Mesendoderm (in vitro differentiated cells): ENCODE results near the gene TECTB.

Experiments used
- DNase-seq: peaks from one replicate; pipeline ENCODE4 v3.0.0; 2013
- H2AK5ac ChIP-seq: 2 replicates; pipeline ENCODE4 v1.6.1; 2013; ENCODE audit warnings: low read length, inconsistent platforms
- H2BK120ac ChIP-seq: 2 replicates; pipeline ENCODE4 v1.6.1; 2013; ENCODE audit warnings: low read depth, mild to moderate bottlenecking, low read length, moderate library complexity, mixed read lengths
- H2BK15ac ChIP-seq: replicated peaks from 2 replicates; pipeline ENCODE4 v1.6.1; 2013; ENCODE audit warnings: low read depth, mild to moderate bottlenecking, moderate library complexity
- H2BK5ac ChIP-seq: 2 replicates; pipeline ENCODE4 v1.6.1; 2013; ENCODE audit warnings: low read length, inconsistent platforms
- H3K18ac ChIP-seq: 2 replicates; pipeline ENCODE4 v1.6.1; 2013; ENCODE audit warnings: mild to moderate bottlenecking, low read length, mixed read lengths
- H3K23ac ChIP-seq: one replicate; pipeline ENCODE4 v1.6.1; 2013; ENCODE audit warnings: low read length
- H3K27ac ChIP-seq: 2 replicates; pipeline ENCODE4 v1.5.1; 2013; ENCODE audit warnings: low read depth, mild to moderate bottlenecking, inconsistent platforms, low read length, moderate library complexity
- H3K27me3 ChIP-seq: 2 replicates; pipeline ENCODE4 v1.6.1; 2013; ENCODE audit warnings: low read length, control low read depth, mild to moderate bottlenecking, inconsistent platforms; ENCODE audit not compliant: insufficient read depth, poor library complexity
- H3K36me3 ChIP-seq: 2 replicates; pipeline ENCODE4 v1.6.1; 2013; ENCODE audit warnings: low read length, inconsistent platforms; ENCODE audit not compliant: control insufficient read depth, insufficient read depth
- H3K4ac ChIP-seq: one replicate; pipeline ENCODE4 v1.6.1; 2013; ENCODE audit warnings: low read depth, mild to moderate bottlenecking, low read length, moderate library complexity
- H3K4me1 ChIP-seq: 2 replicates; pipeline ENCODE4 v1.6.1; 2013; ENCODE audit warnings: low read depth, low read length, inconsistent platforms; ENCODE audit not compliant: control insufficient read depth
- H3K4me2 ChIP-seq: 2 replicates; pipeline ENCODE4 v1.6.1; 2013; ENCODE audit warnings: low read length
- H3K4me3 ChIP-seq: 2 replicates; pipeline ENCODE4 v1.5.1; 2013; ENCODE audit warnings: mild to moderate bottlenecking, low read length
- H3K56ac ChIP-seq: one replicate; pipeline ENCODE4 v1.6.1; 2013; ENCODE audit warnings: low read length
- H3K79me1 ChIP-seq: 2 replicates; pipeline ENCODE4 v1.6.1; 2013; ENCODE audit warnings: low read length, inconsistent platforms
- H3K79me2 ChIP-seq: 2 replicates; pipeline ENCODE4 v1.6.1; 2013; ENCODE audit warnings: mild to moderate bottlenecking, low read length; ENCODE audit not compliant: control insufficient read depth, insufficient read depth
- H3K9ac ChIP-seq: 2 replicates; pipeline ENCODE4 v1.6.1; 2013; ENCODE audit warnings: low read length, inconsistent platforms
- H4K5ac ChIP-seq: one replicate; pipeline ENCODE4 v1.6.1; 2013; ENCODE audit warnings: low read length
- H4K8ac ChIP-seq: one replicate; pipeline ENCODE4 v1.6.1; 2013; ENCODE audit warnings: low read depth, mild to moderate bottlenecking, control low read depth, low read length, moderate library complexity
- WGBS: extraction: QIAGEN DNeasy Blood & Tissue Kit; methylation state at CpG from one replicate; pipeline ENCODE4 v1.1.7; 2013; ENCODE audit warnings: low lambda C conversion rate, missing lambda C conversion rate; ENCODE audit not compliant: insufficient coverage; ENCODE audit errors: extremely low coverage; 5-methylcytosine and 5-hydroxymethylcytosine counted together

Gene TECTB

GRCh38 chr10:112282086-112282485 is 1.1 kb upstream of the TECTB start:
- Histone ChIP-seq H3K4me1 (peaks cover 7% of the 10 kb centered on the region), H3K27ac (no peak overlapping the region), H3K18ac (no peak overlapping the region), H4K5ac (no peak overlapping the region), H2AK5ac (no peak overlapping the region), H3K27me3 (no peaks in the 10 kb centered on the region), H3K4me2 (no peak overlapping the region), H3K4me3 (no peak overlapping the region), H2BK120ac (no peak overlapping the region), H3K79me1 (no peaks in the 10 kb centered on the region), H3K36me3 (no peaks in the 10 kb centered on the region), H3K56ac (no peak overlapping the region), H4K8ac (no peak overlapping the region), H3K23ac (no peak overlapping the region), H2BK15ac (no peak overlapping the region), H3K79me2 (no peaks in the 10 kb centered on the region), H3K9ac (no peak overlapping the region), H3K4ac (no peak overlapping the region), H2BK5ac (no peak overlapping the region)
- no peak for DNase-seq
- no CpG with 5 or more reads among the region's 4 CpGs for WGBS

- H3K4me3 ChIP-seq, result no peak overlapping the region
- no peak overlapping the region for H3K23ac ChIP-seq
- no peak overlapping the region for H3K18ac ChIP-seq
- no peak overlapping the region for H3K4me2 ChIP-seq
- H2AK5ac ChIP-seq, result no peak overlapping the region
- H3K79me1 ChIP-seq, result no peaks in the 10 kb centered on the region
- H3K27ac ChIP-seq, result no peak overlapping the region
- WGBS, result no CpG with 5 or more reads among the region's 8 CpGs
- no peak overlapping the region for H3K56ac ChIP-seq
- H3K4ac ChIP-seq, result no peak overlapping the region
- H2BK5ac ChIP-seq, result no peak overlapping the region
- H4K5ac ChIP-seq, result no peak overlapping the region
- DNase-seq, result no peak
- no peaks in the 10 kb centered on the region for H3K79me2 ChIP-seq
- H3K9ac ChIP-seq, result no peak overlapping the region
- no peak overlapping the region for H2BK120ac ChIP-seq
- no peaks in the 10 kb centered on the region for H3K36me3 ChIP-seq
- no peak overlapping the region for H4K8ac ChIP-seq
- H3K4me1 ChIP-seq, result no peaks in the 10 kb centered on the region
- no peak overlapping the region for H2BK15ac ChIP-seq
- H3K27me3 ChIP-seq, result no peaks in the 10 kb centered on the region
These were observed 3.9 kb downstream of the TECTB start for GRCh38 chr10:112286837-112287818.

- no CpG with 5 or more reads among the region's 8 CpGs for WGBS
- H3K27ac ChIP-seq, result no peak overlapping the region
These were observed 4.6 kb downstream of the TECTB start for GRCh38 chr10:112287844-112288243.

GRCh38 chr10:112288486-112288885 is 5.3 kb downstream of the TECTB start:
- H4K5ac ChIP-seq, result no peak overlapping the region
- no peaks in the 10 kb centered on the region for H3K79me2 ChIP-seq
- no peak overlapping the region for H3K27ac ChIP-seq
- H2BK15ac ChIP-seq, result no peak overlapping the region
- H3K36me3 ChIP-seq, result no peaks in the 10 kb centered on the region
- no peak overlapping the region for H3K4ac ChIP-seq
- H3K4me1 ChIP-seq, result no peaks in the 10 kb centered on the region
- no peak overlapping the region for H3K56ac ChIP-seq
- H2BK120ac ChIP-seq, result no peak overlapping the region
- no peak overlapping the region for H3K9ac ChIP-seq
- H2BK5ac ChIP-seq, result no peak overlapping the region
- no CpG with 5 or more reads among the region's 3 CpGs for WGBS
- no peak overlapping the region for H3K23ac ChIP-seq
- H2AK5ac ChIP-seq, result no peak overlapping the region
- H3K27me3 ChIP-seq, result no peaks in the 10 kb centered on the region
- H3K4me3 ChIP-seq, result no peak overlapping the region
- no peak overlapping the region for H3K4me2 ChIP-seq
- no peak overlapping the region for H3K18ac ChIP-seq
- DNase-seq, result no peak
- no peak overlapping the region for H4K8ac ChIP-seq
- no peaks in the 10 kb centered on the region for H3K79me1 ChIP-seq

More at GRCh38 chr10:112287844-112288243, 4.6 kb downstream of the TECTB start:
- no peak overlapping the region for H4K5ac ChIP-seq
- H3K23ac ChIP-seq, result no peak overlapping the region
- H2BK120ac ChIP-seq, result no peak overlapping the region
- no peak overlapping the region for H3K4me2 ChIP-seq
- no peak overlapping the region for H3K4ac ChIP-seq
- H2BK5ac ChIP-seq, result no peak overlapping the region
- H3K9ac ChIP-seq, result no peak overlapping the region
- H3K4me3 ChIP-seq, result no peak overlapping the region
- no peak for DNase-seq
- no peaks in the 10 kb centered on the region for H3K36me3 ChIP-seq
- H3K18ac ChIP-seq, result no peak overlapping the region
- no peak overlapping the region for H2AK5ac ChIP-seq
- no peaks in the 10 kb centered on the region for H3K79me1 ChIP-seq
- no peak overlapping the region for H4K8ac ChIP-seq
- H3K56ac ChIP-seq, result no peak overlapping the region
- no peak overlapping the region for H2BK15ac ChIP-seq
- H3K79me2 ChIP-seq, result no peaks in the 10 kb centered on the region
- H3K27me3 ChIP-seq, result no peaks in the 10 kb centered on the region
- H3K4me1 ChIP-seq, result no peaks in the 10 kb centered on the region

- Histone ChIP-seq H2BK120ac (no peak overlapping the region), H3K9ac (no peak overlapping the region), H3K56ac (no peak overlapping the region), H2AK5ac (no peak overlapping the region), H4K8ac (no peak overlapping the region), H3K4me2 (no peak overlapping the region), H3K36me3 (no peaks in the 10 kb centered on the region), H3K4ac (no peak overlapping the region), H3K79me2 (no peaks in the 10 kb centered on the region), H2BK5ac (no peak overlapping the region), H3K27me3 (no peaks in the 10 kb centered on the region), H3K79me1 (no peaks in the 10 kb centered on the region), H3K27ac (no peak overlapping the region), H3K23ac (no peak overlapping the region), H3K18ac (no peak overlapping the region), H3K4me1 (no peaks in the 10 kb centered on the region), H2BK15ac (no peak overlapping the region), H4K5ac (no peak overlapping the region), H3K4me3 (no peak overlapping the region)
- no CpG with 5 or more reads among the region's 7 CpGs for WGBS
- DNase-seq, result no peak
These were observed 6.3 kb downstream of the TECTB start for GRCh38 chr10:112289373-112290053.
